Ishikawa (cell line): ENCODE measurements around the gene IRAK4.

Experiments used
- CEBPB ChIP-seq: IDR thresholded peaks from 2 replicates; pipeline ENCODE4 v1.6.1; 2012
- CREB1 ChIP-seq: IDR thresholded peaks from 2 replicates; pipeline ENCODE4 v1.6.1; 2012; ENCODE audit warnings: low read depth
- EGR1 ChIP-seq: IDR thresholded peaks from 2 replicates; pipeline ENCODE4 v1.6.1; 2012
- EP300 ChIP-seq: IDR thresholded peaks from 2 replicates; pipeline ENCODE4 v1.6.1; 2012; ENCODE audit warnings: borderline replicate concordance
- FOXM1 ChIP-seq: IDR thresholded peaks from 2 replicates; pipeline ENCODE4 v1.6.1; 2012; ENCODE audit warnings: low read depth, borderline replicate concordance
- MAX ChIP-seq: IDR thresholded peaks from 2 replicates; pipeline ENCODE4 v1.6.1; 2012
- NFIC ChIP-seq: IDR thresholded peaks from 2 replicates; pipeline ENCODE4 v1.6.1; 2012
- RAD21 ChIP-seq: IDR thresholded peaks from 2 replicates; pipeline ENCODE4 v1.6.1; 2012; ENCODE audit warnings: low read depth
- REST ChIP-seq: IDR thresholded peaks from 2 replicates; pipeline ENCODE4 v1.6.1; 2012; ENCODE audit warnings: low read depth, mild to moderate bottlenecking
- TAF1 ChIP-seq: IDR thresholded peaks from 2 replicates; pipeline ENCODE4 v1.6.1; 2012; ENCODE audit warnings: low read depth, mild to moderate bottlenecking
- TCF12 ChIP-seq: IDR thresholded peaks from 2 replicates; pipeline ENCODE4 v1.6.1; 2012; ENCODE audit warnings: low read depth
- TEAD4 ChIP-seq: IDR thresholded peaks from 2 replicates; pipeline ENCODE4 v1.6.1; 2012
- USF1 ChIP-seq: IDR thresholded peaks from 2 replicates; pipeline ENCODE4 v1.6.1; 2012
- YY1 ChIP-seq: IDR thresholded peaks from 2 replicates; pipeline ENCODE4 v1.6.1; 2012; ENCODE audit warnings: low read depth
- ZBTB7A ChIP-seq: IDR thresholded peaks from 2 replicates; pipeline ENCODE4 v1.6.1; 2012; ENCODE audit warnings: low read depth

IRAK4 gene

GRCh38 chr12:43812926-43813325 is 54.2 kb downstream of the IRAK4 start:
- TF ChIP-seq FOXM1, result no peak
- TF ChIP-seq RAD21, result no peak
- no peak for TF ChIP-seq MAX
- TF ChIP-seq ZBTB7A, result no peak
- TF ChIP-seq USF1, result no peak
- TF ChIP-seq TCF12, result no peak
- no peak for TF ChIP-seq REST
- TF ChIP-seq YY1, result no peak
- no peak for TF ChIP-seq TEAD4
- TF ChIP-seq NFIC, result no peak
- no peak for TF ChIP-seq CREB1
- TF ChIP-seq CEBPB, result no peak
- TF ChIP-seq TAF1, result no peak
- TF ChIP-seq EGR1, result no peak
- TF ChIP-seq EP300, result no peak

GRCh38 chr12:43815416-43815815 is 56.7 kb downstream of the IRAK4 start:
- no peak for TF ChIP-seq NFIC
- no peak for TF ChIP-seq USF1
- TF ChIP-seq CEBPB, result no peak
- no peak for TF ChIP-seq FOXM1
- TF ChIP-seq TEAD4, result no peak
- TF ChIP-seq TCF12, result no peak
- TF ChIP-seq EP300, result no peak
- no peak for TF ChIP-seq YY1
- no peak for TF ChIP-seq REST
- no peak for TF ChIP-seq RAD21
- no peak for TF ChIP-seq MAX
- TF ChIP-seq ZBTB7A, result no peak
- TF ChIP-seq TAF1, result no peak
- no peak for TF ChIP-seq EGR1
- TF ChIP-seq CREB1, result no peak

GRCh38 chr12:43816168-43816567 is 57.4 kb downstream of the IRAK4 start:
- no peak for TF ChIP-seq RAD21
- TF ChIP-seq USF1, result no peak
- no peak for TF ChIP-seq MAX
- TF ChIP-seq CEBPB, result no peak
- TF ChIP-seq FOXM1, result no peak
- no peak for TF ChIP-seq ZBTB7A
- TF ChIP-seq CREB1, result no peak
- no peak for TF ChIP-seq TEAD4
- no peak for TF ChIP-seq NFIC
- no peak for TF ChIP-seq EGR1
- no peak for TF ChIP-seq EP300
- TF ChIP-seq YY1, result no peak
- no peak for TF ChIP-seq REST
- TF ChIP-seq TCF12, result no peak
- TF ChIP-seq TAF1, result no peak
